Measurements from ENCODE around the gene CTH.
"Not testable (repeated sequence)": the region's sequence is repeated elsewhere in the genome, so short reads cannot be mapped to it uniquely, and the experiment has no call there.

The CTH gene

GRCh38 chr1:70410604-70411359, at the start of gene CTH:
Gene CTH, plus strand, starts transcription at chr1:70411268. Its CDS starts 148 bp downstream, at chr1:70411416.
- Histone ChIP-seq H3K4me1 (ENCODE audit: insufficient read depth, low read length) (peaks cover 26% of the 10 kb centered on the region), H3K4me2 (ENCODE audit: insufficient read depth, low read length) (peak within 1 kb of the TSS; percentile 95), H3K9me3 (ENCODE audit: insufficient read depth, low read length, severe bottlenecking) (no peaks in the 10 kb centered on the region), H2AFZ (ENCODE audit: low read depth, low read length) (peak within 1 kb of the TSS; percentile 95), H4K20me1 (ENCODE audit: insufficient read depth, low read length) (no peaks in the 10 kb centered on the region), H3K27me3 (ENCODE audit: insufficient read depth, low read length, poor library complexity) (no peaks in the 10 kb centered on the region), H3K79me2 (ENCODE audit: insufficient read depth, low read length) (no peaks in the 10 kb centered on the region), H3K9ac (ENCODE audit: low read depth, low read length) (peak within 1 kb of the TSS; percentile 70), H3K4me3 (ENCODE audit: low read depth in 1 of 2, low read length in 2 of 2) (peak within 1 kb of the TSS; percentile 39 to 76), H3K36me3 (ENCODE audit: insufficient read depth, low read length) (no peaks in the 10 kb centered on the region), H3K27ac (ENCODE audit: low read length) (peak within 1 kb of the TSS; percentile 75)
- ATAC-seq (ENCODE audit: insufficient read depth, low read depth), result peak; percentile 98
- TF ChIP-seq EZH2 (IDR thresholded peaks at IDR 0.05; ENCODE audit: borderline replicate concordance, low read depth, low read length, severe bottlenecking), result no peak
- TF ChIP-seq CTCF (IDR thresholded peaks at IDR 0.05; ENCODE audit: borderline replicate concordance, extremely low read depth, low read length, poor library complexity, severe bottlenecking), result no peak
- DNase-seq, result peak; percentile 93

GRCh38 chr1:70361727-70362398, 49.2 kb upstream of the CTH start:
- H4K20me1 ChIP-seq (ENCODE audit: insufficient read depth, low read length), result no peaks in the 10 kb centered on the region
- H3K27me3 ChIP-seq (ENCODE audit: insufficient read depth, low read length, poor library complexity), result no peaks in the 10 kb centered on the region
- H3K4me2 ChIP-seq (ENCODE audit: insufficient read depth, low read length), result no peak overlapping the region
- H3K9me3 ChIP-seq (ENCODE audit: insufficient read depth, low read length, severe bottlenecking), result no peaks in the 10 kb centered on the region
- no peak overlapping the region for H3K27ac ChIP-seq (ENCODE audit: low read length)
- no peak overlapping the region for H2AFZ ChIP-seq (ENCODE audit: low read depth, low read length)
- DNase-seq (no peak), ATAC-seq (ENCODE audit: insufficient read depth, low read depth) (no peak)
- TF ChIP-seq CTCF (IDR thresholded peaks at IDR 0.05; ENCODE audit: borderline replicate concordance, extremely low read depth, low read length, poor library complexity, severe bottlenecking) (no peak), EZH2 (IDR thresholded peaks at IDR 0.05; ENCODE audit: borderline replicate concordance, low read depth, low read length, severe bottlenecking) (no peak)
- H3K36me3 ChIP-seq (ENCODE audit: insufficient read depth, low read length), result no peaks in the 10 kb centered on the region
- H3K9ac ChIP-seq (ENCODE audit: low read depth, low read length), result no peak overlapping the region
- no peaks in the 10 kb centered on the region for H3K4me1 ChIP-seq (ENCODE audit: insufficient read depth, low read length)
- no peak overlapping the region for H3K4me3 ChIP-seq (ENCODE audit: low read depth in 1 of 2, low read length in 2 of 2)
- no peaks in the 10 kb centered on the region for H3K79me2 ChIP-seq (ENCODE audit: insufficient read depth, low read length)

- Histone ChIP-seq H3K79me2 (ENCODE audit: insufficient read depth, low read length) (no peaks in the 10 kb centered on the region), H4K20me1 (ENCODE audit: insufficient read depth, low read length) (no peaks in the 10 kb centered on the region), H3K36me3 (ENCODE audit: insufficient read depth, low read length) (no peaks in the 10 kb centered on the region), H3K27ac (ENCODE audit: low read length) (no peak overlapping the region), H3K4me2 (ENCODE audit: insufficient read depth, low read length) (no peak overlapping the region), H3K27me3 (ENCODE audit: insufficient read depth, low read length, poor library complexity) (no peaks in the 10 kb centered on the region), H3K9me3 (ENCODE audit: insufficient read depth, low read length, severe bottlenecking) (no peaks in the 10 kb centered on the region), H3K9ac (ENCODE audit: low read depth, low read length) (no peak overlapping the region), H3K4me1 (ENCODE audit: insufficient read depth, low read length) (no peaks in the 10 kb centered on the region), H2AFZ (ENCODE audit: low read depth, low read length) (no peak overlapping the region), H3K4me3 (ENCODE audit: low read depth in 1 of 2, low read length in 2 of 2) (no peak overlapping the region)
- DNase-seq, result no peak
- no peak for TF ChIP-seq EZH2 (IDR thresholded peaks at IDR 0.05; ENCODE audit: borderline replicate concordance, low read depth, low read length, severe bottlenecking)
- TF ChIP-seq CTCF (IDR thresholded peaks at IDR 0.05; ENCODE audit: borderline replicate concordance, extremely low read depth, low read length, poor library complexity, severe bottlenecking), result no peak
- ATAC-seq (ENCODE audit: insufficient read depth, low read depth), result no peak
These were observed 46.6 kb upstream of the CTH start for GRCh38 chr1:70364439-70364838.

GRCh38 chr1:70366425-70366952, 44.6 kb upstream of the CTH start:
- not testable (repeated sequence) for H3K4me1 ChIP-seq (ENCODE audit: insufficient read depth, low read length); H2AFZ ChIP-seq (ENCODE audit: low read depth, low read length); H3K4me3 ChIP-seq (ENCODE audit: low read depth in 1 of 2, low read length in 2 of 2); ATAC-seq (ENCODE audit: insufficient read depth, low read depth); H4K20me1 ChIP-seq (ENCODE audit: insufficient read depth, low read length); DNase-seq; H3K9ac ChIP-seq (ENCODE audit: low read depth, low read length); H3K4me2 ChIP-seq (ENCODE audit: insufficient read depth, low read length); H3K27ac ChIP-seq (ENCODE audit: low read length); H3K27me3 ChIP-seq (ENCODE audit: insufficient read depth, low read length, poor library complexity); H3K36me3 ChIP-seq (ENCODE audit: insufficient read depth, low read length); H3K9me3 ChIP-seq (ENCODE audit: insufficient read depth, low read length, severe bottlenecking); H3K79me2 ChIP-seq (ENCODE audit: insufficient read depth, low read length)

GRCh38 chr1:70366997-70367396, 44.1 kb upstream of the CTH start:
- H3K4me1 ChIP-seq (ENCODE audit: insufficient read depth, low read length); H3K4me3 ChIP-seq (ENCODE audit: low read depth in 1 of 2, low read length in 2 of 2); H4K20me1 ChIP-seq (ENCODE audit: insufficient read depth, low read length); H3K9me3 ChIP-seq (ENCODE audit: insufficient read depth, low read length, severe bottlenecking); H3K4me2 ChIP-seq (ENCODE audit: insufficient read depth, low read length); H3K36me3 ChIP-seq (ENCODE audit: insufficient read depth, low read length); H3K9ac ChIP-seq (ENCODE audit: low read depth, low read length); H3K27me3 ChIP-seq (ENCODE audit: insufficient read depth, low read length, poor library complexity); H3K79me2 ChIP-seq (ENCODE audit: insufficient read depth, low read length); H3K27ac ChIP-seq (ENCODE audit: low read length); DNase-seq; H2AFZ ChIP-seq (ENCODE audit: low read depth, low read length); ATAC-seq (ENCODE audit: insufficient read depth, low read depth): not testable (repeated sequence)

All from DND-41 (cell line).